Endothelial cell of hepatic sinusoid (primary cell): Measurements from ENCODE around the gene RPS18.
"Not testable (repeated sequence)": the region's sequence is repeated elsewhere in the genome, so short reads cannot be mapped to it uniquely, and the experiment has no call there.

Source experiments
- in situ Hi-C: cut with HindIII; loops from 2 replicates; pipeline ENCODE4 v1.10.0; 2017; ENCODE audit warnings: low sequenced_read_pairs

The RPS18 gene

DNA sequence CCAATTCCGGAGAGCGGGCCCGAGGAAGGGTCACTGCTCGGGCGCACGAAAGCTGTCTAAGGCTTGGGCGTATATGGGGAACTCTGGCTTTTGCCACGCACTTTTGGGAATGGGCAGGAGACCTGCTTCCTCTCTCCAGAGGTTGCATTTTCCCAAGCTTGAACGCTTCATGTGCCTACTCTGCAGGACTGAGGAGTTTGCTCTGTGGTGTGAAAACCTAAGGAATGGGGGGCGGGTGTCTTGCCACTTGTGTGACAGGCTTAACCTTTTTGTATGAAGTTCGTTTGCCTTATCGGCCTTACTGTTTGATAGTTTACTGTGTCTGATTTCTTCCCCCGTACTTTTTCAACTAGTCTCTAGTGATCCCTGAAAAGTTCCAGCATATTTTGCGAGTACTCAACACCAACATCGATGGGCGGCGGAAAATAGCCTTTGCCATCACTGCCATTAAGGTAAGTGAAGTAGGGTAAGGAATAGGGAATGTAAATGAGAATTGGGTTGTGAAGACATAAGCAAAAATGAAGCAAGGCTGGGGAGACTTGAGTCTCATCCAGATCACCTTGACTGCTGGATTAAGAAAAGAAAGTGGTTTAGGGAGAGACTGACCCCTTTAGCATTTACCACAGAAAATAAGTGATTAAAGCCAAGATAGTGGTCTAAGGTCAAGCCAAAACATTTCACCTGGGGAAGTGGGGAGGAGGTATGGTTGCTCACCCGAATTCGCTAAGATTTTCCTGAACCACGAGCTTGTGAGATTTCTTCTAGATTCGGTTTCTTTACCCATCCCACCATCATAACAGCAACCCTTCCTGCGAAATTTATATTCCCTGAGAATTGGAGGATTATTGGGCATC, 627 bp downstream of the RPS18 start:
- in situ Hi-C loops: no loop called here

DNA sequence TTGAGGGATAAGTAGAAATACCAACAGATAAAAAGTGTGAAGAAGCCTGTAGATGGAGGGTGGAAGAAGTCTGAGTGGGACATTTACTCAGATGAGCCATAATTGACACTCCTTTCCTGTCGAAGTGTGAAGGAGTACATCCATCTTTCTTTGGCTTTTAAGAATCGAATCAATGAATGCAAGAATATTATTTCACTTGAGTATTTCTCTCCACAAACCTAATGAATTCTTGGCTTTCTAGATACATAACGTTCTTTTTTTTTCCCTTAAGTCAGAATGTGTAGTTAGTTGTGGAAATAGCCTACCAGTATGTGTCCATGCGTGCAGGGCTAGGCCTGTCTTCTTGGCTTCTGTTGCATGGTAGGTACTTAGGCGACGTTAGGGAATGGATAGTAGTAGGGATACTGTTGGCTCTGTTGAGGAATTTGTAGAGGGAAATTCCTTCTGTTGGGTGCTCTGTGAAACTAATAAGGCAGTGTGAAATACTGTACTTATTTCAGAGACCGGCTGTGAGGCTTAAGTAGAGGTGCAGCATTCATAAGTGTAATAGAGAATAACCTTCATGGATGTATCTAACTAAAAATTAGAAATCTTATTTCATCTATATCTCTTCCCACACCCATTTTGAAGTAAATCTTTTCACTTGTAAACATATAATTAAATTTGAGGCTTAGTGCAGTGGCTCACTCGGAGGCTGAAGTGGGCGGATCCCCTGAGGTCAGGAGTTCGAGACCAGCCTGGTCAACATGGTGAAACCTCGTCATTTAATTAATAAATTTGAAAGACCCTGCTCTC, 1.5 kb downstream of the RPS18 start:
- in situ Hi-C loops: no loop called here

DNA sequence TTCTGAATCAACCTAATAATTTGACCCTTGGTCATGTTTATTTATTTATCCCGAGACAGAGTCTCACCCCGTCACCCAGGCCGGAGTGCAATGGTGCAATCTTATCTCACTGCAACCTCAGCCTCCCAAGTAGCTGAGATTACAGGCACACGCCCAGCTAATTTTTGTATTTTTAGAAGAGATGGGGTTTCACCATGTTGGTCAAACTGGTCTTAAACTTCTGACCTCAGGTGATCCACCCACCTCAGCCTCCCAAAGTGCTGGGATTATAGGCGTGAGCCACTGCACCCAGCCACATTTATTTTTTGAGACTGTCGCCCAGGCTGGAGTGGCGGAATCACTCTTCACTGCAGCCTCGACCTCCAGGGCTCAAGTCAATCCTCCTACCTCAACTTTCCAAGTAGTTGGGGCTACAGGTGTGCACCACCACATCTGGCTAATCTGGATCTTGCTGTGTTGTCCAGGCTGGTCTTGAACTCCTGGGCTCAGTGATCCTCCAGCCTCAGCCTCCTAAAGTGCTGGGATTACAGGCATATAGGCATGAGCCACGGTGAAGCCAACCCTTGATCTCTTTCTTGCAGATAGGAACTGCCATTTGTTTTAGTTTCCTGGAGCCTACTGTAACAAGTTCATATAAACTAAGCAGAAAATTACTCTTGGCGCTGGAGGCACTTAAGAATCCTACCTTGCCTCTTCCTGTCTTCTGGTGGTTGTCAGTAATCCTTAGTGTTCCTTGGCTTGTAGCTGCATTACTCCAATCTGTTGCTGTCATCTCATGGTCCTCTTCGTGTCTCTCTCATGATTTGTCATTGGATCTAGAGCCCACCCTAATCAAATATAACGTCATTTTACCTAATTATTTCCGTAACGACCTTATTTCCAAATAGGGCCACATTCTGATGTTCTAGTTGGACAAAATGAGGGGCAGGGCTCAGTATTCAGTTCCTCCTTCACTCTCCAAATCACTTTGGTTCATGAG, 2.3 kb downstream of the RPS18 start:
- in situ Hi-C loops: no loop called here

DNA sequence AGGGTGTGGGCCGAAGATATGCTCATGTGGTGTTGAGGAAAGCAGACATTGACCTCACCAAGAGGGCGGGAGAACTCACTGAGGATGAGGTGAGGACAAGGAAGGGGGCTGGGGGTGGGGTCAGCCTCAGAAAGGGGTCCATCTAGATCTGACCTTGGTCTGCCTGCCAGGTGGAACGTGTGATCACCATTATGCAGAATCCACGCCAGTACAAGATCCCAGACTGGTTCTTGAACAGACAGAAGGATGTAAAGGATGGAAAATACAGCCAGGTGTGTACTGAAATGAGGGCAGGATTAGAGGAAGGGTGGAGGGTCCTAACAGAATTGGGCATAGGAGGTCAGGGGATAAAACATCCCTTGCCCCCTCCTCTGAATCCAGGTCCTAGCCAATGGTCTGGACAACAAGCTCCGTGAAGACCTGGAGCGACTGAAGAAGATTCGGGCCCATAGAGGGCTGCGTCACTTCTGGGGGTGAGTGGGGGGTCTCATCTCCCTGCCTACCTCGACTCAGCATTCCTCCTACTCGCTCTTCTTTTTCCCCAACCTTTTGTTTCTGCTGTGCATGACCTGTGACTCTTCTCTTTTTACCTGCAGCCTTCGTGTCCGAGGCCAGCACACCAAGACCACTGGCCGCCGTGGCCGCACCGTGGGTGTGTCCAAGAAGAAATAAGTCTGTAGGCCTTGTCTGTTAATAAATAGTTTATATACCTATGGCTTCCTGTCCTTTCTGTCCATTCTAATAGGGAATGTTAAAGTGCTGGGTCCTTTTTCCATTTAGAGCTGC, 4.1 kb downstream of the RPS18 start:
- in situ Hi-C loops: not testable (repeated sequence)

DNA sequence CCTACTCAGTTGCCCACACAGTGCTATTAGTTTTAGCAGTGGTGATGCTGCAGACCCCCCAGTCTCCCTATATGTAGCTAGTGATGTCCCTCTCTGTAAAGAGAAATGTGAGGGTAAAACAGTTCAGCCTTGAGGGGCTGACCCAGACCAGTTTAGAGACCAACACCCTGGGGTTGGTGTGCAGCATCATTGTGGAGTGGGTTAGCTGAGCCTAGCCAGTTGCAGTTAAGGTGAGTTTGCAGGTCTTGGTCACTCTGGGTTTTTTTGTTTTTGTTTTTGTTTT, 4.6 kb downstream of the RPS18 start:
- in situ Hi-C loops: no loop called here

DNA sequence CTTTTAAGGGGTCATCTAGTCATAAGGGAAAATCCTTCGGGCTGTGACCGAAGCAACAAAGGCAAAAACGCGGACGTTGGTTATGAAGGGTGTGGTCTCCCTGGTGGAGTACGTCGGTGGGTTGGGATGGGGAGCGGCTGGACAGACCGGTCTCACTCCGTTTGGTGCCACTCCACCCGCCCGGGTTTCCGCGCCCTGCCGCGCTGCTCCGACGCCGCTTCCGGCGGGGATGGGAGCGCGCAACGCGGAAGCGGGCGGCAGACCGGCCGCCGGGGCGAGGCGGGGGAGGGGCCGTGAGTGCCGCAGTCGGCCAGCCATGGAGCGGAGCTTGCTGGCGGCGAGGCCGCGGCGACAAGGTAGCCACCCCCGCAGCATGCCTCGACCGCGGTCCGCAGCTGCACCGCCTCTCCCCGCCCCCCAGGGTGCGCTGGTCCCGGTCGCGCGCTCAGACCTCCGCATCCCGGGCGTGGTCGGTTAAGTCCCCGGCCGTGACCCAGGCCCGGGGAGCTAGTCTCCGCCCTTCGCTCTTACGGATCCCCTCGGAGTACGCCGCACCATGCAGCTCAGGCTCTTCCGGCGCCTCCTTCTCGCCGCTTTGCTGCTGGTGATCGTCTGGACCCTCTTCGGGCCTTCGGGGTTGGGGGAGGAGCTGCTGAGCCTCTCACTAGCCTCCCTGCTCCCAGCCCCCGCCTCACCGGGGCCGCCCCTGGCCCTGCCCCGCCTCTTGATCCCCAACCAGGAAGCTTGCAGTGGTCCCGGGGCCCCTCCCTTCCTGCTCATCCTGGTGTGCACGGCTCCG, 5.2 kb downstream of the RPS18 start, which contains the start of gene B3GALT4:
B3GALT4 (plus strand) TSS at position 260 of the 799 bp plus-strand sequence; CDS start at position 557, 297 bp downstream.
- in situ Hi-C loops: no loop called here

DNA sequence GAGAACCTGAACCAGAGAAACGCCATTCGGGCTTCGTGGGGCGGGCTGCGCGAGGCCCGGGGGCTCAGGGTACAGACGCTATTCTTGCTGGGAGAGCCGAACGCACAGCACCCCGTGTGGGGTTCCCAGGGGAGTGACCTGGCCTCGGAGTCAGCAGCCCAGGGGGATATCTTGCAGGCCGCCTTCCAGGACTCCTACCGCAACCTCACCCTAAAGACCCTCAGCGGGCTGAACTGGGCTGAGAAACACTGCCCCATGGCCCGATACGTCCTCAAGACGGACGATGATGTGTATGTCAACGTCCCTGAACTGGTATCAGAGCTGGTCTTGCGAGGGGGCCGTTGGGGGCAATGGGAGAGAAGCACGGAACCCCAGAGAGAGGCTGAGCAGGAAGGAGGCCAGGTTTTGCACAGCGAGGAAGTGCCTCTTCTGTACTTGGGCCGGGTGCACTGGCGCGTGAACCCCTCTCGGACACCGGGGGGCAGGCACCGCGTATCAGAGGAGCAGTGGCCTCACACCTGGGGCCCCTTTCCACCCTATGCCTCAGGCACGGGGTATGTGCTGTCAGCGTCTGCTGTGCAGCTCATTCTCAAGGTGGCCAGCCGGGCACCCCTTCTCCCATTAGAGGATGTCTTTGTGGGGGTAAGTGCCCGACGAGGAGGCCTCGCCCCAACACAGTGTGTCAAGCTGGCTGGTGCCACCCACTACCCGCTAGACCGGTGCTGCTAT, 6.0 kb downstream of the RPS18 start:
- in situ Hi-C loops: no loop called here

DNA sequence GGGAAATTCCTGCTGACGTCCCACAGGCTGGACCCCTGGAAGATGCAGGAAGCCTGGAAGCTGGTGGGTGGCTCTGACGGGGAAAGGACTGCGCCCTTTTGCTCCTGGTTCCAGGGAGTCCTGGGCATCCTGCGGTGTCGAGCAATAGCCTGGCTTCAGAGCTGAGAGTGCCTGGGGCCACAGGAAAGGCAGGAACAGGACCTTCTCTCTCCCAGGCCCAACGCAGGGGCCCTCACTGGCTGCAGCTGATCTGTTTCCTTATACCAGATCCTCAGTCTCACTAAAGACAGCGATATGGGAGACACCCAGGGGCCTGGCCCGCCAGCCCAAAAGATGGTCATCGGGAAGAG, 6.5 kb downstream of the RPS18 start:
- in situ Hi-C loops: no loop called here

DNA sequence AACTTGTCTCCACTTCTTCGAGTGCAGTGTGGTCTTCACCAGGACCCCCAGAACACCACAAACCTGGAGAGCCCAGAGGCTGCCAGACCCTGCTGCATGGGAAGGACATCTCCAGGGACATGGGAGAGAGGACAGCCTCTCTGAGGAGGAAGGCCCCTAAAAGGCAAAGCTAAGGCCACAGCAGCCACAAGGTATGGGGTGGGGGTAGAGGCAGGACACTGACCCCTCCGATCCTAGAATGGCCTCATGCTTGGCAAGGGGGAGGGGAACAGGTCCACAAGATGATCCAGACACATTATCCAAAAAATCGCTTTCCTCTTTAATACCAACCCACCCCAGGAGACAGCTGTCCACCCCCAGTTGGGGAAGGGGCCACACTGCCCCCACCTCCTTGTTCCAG, 6.9 kb downstream of the RPS18 start:
- in situ Hi-C loops: no loop called here

DNA sequence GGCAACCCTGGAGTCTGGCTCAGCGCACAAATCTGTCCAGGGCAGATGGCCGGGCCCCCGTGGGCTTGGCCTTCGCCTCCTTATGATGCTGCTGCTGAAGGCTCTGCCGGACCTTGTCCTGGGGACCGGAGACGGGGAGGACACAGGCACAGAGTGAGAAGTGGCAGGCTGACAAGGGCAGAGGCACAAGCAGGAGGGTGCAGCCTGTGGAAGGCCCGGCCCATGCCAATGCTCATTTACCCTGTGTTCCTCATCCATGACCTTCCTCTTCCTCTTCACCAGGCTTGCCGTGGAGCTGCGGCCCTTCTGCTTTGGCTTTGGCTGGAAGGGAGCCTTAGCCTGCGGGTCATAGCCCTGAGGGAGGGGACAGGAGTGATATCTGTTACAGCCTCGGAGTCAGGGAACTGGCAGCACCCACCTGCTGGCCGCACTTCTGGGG, 7.4 kb downstream of the RPS18 start:
- in situ Hi-C loops: no loop called here

DNA sequence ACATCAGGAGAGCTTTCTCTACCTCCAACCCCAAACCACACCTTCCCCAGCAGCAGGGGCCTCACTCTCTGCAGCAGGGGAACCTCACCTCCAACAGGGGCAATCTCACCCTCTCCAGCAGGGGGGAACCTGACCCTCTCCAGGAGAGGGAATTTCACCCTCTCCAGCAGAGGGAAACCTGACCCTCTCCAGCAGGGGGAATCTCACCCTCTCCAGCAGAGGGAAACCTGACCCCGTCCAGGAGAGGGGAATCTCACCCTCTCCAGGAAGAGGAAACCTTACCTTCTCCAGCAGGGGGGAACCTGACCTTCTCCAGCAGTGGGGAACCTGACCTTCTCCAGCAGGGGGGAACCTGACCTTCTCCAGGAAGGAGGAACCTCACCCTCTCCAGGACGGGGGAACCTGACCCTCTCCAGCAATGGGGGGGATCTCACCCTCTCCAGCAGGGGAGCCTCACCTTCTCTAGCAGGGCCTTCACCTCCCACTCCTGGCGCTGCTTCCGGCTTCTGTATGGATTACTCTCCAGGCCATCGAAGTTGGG, 8.2 kb downstream of the RPS18 start:
- in situ Hi-C loops: no loop called here

DNA sequence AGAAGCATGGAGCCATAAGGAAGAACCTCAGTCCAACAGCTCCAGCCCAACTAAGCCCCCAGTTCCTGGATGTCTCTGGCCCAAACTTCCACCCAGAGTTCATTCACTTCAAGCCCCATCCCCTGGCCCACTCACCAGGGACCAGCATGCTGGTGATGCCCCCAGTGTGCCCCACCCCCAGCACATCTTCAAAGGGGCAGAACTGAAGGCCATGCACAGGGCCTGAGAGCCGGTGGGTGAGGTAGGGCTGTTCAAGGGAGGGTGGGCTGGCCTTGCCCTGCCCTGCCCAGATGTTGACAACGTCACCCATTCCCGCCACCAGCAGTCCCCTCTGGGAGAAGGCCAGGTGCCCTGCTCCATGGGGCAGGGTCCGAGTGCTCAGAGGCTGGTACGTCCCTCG, 8.7 kb downstream of the RPS18 start:
- in situ Hi-C loops: no loop called here

DNA sequence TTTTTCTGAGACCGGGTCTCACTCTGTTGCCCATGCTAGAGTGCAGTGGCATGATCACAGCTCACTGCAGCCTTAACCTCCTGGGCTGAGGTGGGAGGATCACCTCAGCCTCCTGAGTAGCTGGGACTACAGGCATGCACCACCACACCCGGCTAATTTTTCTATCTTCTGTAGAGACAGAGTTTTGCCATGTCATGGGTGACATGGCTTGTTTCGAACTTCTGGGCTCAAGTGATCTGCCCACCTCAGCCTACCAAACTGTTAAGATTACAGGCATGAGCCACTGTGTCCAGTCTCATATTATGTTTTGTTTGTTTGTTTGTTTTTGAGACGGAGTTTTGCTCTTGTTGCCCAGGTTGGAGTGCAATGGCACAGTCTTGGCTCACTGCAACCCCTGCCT, 13.3 kb downstream of the RPS18 start:
- in situ Hi-C loops: not testable (repeated sequence)

DNA sequence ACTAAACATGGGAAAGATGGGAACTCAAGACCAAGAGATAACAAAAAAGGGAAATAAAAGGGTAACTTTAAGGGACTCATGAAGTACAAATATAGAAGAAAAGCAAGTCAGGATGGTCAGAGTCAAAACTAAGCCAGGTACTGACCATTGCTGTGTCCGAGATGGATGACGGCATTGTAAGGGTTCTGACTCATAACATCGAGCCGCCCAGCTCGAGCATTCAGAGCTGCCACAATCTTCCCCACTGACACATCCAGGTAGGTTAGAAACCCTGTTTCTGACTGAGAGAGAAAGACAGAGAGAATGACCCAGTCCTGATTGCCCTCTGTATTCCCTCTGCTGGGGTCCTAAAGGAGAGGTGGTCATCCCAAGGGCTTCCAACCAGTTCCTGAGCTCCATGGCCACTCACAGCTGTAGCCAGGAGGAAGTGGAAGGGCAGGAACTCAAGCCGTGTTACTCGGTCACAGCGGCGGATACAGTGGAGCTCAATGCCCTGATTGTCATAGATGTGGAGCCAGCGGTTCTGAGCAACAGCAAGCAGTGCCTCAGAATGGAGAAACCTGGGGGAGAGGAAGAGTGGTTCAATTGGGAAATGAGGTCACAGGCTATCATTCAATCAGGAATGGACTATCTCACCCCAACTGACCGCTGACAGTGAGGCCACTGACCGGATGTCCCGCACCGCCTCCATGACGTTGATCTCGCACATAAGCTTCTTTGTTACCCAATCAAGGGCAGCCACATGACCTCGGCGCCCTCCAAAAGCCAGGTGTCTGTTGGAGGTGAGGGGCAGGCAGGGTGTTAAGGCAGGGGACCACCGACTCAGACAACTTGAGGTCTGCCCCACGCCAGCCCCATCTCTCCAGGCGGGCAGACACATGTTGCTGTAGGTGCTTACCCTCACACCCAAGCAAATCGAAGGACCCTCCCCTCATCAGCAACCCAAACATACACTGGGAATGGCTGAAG, 15.4 kb downstream of the RPS18 start:
- in situ Hi-C loops: no loop called here

DNA sequence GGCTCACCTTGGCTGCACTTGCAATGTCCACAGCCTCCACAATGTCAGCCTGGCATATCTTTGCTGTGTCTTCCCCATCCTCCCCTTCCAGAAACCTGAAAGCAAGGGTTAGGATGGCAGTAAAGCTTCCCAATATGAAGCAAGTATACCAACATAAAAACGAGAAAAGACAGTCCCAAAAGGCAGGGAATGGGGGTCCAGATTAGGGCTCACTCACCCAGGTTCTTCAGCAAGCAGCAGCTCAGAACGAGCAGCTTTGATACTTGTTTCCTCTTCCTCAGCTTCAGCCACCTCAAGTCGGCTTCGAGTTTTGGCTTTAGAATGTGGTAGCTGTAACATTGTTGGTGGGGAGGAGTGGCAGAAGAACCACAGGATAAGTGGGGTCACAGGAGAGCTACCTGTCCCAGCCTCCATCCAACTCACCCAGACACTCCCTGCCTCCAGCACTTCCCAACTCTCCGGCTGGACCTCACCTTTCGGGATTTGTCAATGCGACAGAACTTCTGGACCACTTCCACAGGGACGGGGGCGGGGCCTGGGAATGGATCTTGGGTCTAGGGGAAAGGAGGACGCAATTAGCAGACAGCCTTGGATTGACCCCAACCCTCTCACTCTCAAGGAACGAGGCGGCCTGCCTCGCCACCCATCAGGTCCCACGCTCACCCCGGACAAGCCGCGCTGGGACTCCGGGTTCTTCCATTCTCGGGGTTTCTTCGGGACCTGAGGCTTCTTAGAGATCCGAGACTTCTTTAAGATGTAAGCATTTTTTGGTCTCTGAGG, 16.5 kb downstream of the RPS18 start:
- in situ Hi-C loops: no loop called here

DNA sequence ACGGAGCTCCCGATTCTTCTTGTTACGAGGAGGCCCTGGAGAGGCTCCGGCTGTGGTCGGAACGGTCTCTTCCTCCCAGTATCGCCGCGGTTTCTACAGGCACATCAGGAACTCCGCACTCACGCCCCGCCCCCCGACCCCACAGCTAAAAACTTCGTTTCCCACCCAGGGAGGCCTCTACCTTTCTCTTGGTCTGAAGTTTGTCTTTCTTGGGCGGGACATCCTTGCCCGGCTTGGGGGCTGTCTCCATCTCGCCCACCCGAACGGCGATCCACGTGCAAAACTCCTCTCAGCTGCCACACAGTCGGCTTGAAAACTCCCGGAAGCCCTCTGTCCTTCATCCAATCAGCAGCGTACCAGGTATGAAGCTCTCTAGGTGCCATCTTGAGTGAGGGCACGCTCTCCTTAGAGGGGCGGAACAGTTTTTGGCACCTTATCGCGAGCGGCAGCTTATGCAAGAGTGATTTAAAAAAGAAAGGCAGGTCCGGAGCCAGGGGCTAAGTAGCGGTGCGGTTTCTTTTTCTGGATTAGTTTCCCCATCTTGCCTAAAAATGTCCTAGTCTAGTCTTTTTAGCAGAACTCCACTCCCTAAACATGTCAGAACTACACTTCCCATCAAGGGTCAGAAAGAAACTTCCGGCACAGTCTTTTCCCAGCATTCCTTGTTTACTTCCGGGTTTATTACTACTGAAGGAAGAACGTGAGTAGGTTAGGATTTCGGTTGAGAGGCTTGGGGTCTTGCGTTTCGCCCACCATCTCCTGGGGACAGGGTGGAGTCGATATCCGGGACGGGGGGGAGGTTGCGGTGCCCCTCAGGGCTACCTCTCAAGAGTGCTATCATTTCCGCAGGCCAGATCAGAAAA, 17.3 kb downstream of the RPS18 start, which contains the start of the genes PFDN6 and WDR46:
PFDN6 (plus strand) TSS at position 681 of the 863 bp plus-strand sequence. CDS start 256 bp downstream, outside the sequence.
WDR46 (minus strand) TSS at position 319 of the 863 bp plus-strand sequence; CDS start at position 250, 69 bp downstream.
- in situ Hi-C loops: no loop called here
